ENCODE measurements around the gene TPP1. TPM values are rescaled to one million over a fixed set of nuclear protein-coding genes. Genes with fewer than 3 reads are reported as not detected.

The TPP1 gene
- polyA plus RNA-seq, 3 donors, result 218 to 359 (median 271) TPM

GRCh38 chr11:6629573-6629891 lies 10.3 kb upstream of the TPP1 start:
- no peaks in the 10 kb centered on the region for H3K9me3 ChIP-seq (replicated peaks in 1 of 2; ENCODE audit: control insufficient read depth in 1 of 2, insufficient read depth in 1 of 2, low read length in 2 of 2)
- H3K27ac ChIP-seq (ENCODE audit: low read depth in 1 of 2, low read length in 2 of 2), result no peak overlapping the region
- TF ChIP-seq, protein P1, sequence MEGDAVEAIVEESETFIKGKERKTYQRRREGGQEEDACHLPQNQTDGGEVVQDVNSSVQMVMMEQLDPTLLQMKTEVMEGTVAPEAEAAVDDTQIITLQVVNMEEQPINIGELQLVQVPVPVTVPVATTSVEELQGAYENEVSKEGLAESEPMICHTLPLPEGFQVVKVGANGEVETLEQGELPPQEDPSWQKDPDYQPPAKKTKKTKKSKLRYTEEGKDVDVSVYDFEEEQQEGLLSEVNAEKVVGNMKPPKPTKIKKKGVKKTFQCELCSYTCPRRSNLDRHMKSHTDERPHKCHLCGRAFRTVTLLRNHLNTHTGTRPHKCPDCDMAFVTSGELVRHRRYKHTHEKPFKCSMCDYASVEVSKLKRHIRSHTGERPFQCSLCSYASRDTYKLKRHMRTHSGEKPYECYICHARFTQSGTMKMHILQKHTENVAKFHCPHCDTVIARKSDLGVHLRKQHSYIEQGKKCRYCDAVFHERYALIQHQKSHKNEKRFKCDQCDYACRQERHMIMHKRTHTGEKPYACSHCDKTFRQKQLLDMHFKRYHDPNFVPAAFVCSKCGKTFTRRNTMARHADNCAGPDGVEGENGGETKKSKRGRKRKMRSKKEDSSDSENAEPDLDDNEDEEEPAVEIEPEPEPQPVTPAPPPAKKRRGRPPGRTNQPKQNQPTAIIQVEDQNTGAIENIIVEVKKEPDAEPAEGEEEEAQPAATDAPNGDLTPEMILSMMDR (IDR thresholded peaks at IDR 0.05), result no peak
- H3K4me1 Mint-ChIP-seq, result peaks cover 7% of the 10 kb centered on the region
- no peak overlapping the region for H3K9ac ChIP-seq (ENCODE audit: insufficient read depth, low read length, poor library complexity, severe bottlenecking)
- peaks cover 0 to 2% (median 0%) of the 10 kb centered on the region in 3 donors for H3K27me3 Mint-ChIP-seq (ENCODE audit: low read depth in 3 of 3)
- H3K27ac Mint-ChIP-seq, result no peak overlapping the region
- no peak overlapping the region for H3K4me2 ChIP-seq (replicated peaks; ENCODE audit: extremely low read depth, low read length, poor library complexity, severe bottlenecking)
- 97% methylated on average over 20 of the region's 24 CpGs for WGBS (ENCODE audit: insufficient coverage)
- no peak overlapping the region for H3K4me3 ChIP-seq (replicated peaks in 1 of 3; ENCODE audit: low read depth in 2 of 3, low read length in 3 of 3)
- H3K9me3 Mint-ChIP-seq, result peaks cover 0 to 9% (median 0%) of the 10 kb centered on the region in 7 donors
- intact Hi-C loops (cut with micrococcal nuclease), result no loop called here
- no peak overlapping the region for H2AFZ ChIP-seq (ENCODE audit: insufficient read depth, low read depth, low read length, poor library complexity, severe bottlenecking)
- H3K27me3 ChIP-seq (ENCODE audit: control insufficient read depth in 2 of 2, insufficient read depth in 2 of 2, low read length in 2 of 2), result no peaks in the 10 kb centered on the region
- H3K4me3 Mint-ChIP-seq, result no peak overlapping the region
- H3K79me2 ChIP-seq (ENCODE audit: insufficient read depth, low read length), result no peaks in the 10 kb centered on the region
- H4K20me1 ChIP-seq (ENCODE audit: insufficient read depth, low read length), result no peaks in the 10 kb centered on the region
- no peaks in the 10 kb centered on the region for H3K36me3 ChIP-seq (replicated peaks in 1 of 2; ENCODE audit: control insufficient read depth in 1 of 2, insufficient read depth in 2 of 2, low read length in 2 of 2)
- no peak for DNase-seq
- no peaks in the 10 kb centered on the region for H3K36me3 Mint-ChIP-seq
- peaks cover 12 to 14% of the 10 kb centered on the region in 2 donors for H3K4me1 ChIP-seq (ENCODE audit: control insufficient read depth in 1 of 2, insufficient read depth in 2 of 2, low read length in 2 of 2)

DNA sequence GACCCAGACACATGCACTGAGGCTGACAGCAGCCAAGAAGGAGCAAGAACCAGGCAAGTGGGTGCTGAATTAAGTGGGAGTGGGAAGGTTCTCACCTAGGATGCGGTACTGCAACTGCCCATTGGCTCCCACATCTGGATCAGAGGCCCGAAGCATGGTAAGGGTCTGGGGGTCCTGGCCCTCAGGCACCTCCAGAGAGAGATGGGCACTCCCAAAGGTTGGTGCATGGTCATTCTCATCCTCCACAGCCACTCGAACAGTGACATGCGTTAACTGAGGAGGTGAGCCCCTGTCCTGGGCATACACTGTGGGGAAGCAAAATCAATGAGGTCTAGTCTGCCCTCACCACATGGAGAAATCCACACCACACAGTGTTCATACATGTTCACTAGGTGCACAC lies 9.3 kb upstream of the TPP1 start:
- Histone ChIP-seq H3K9me3 (replicated peaks in 1 of 2; ENCODE audit: control insufficient read depth in 1 of 2, insufficient read depth in 1 of 2, low read length in 2 of 2) (no peaks in the 10 kb centered on the region), H3K4me1 (ENCODE audit: control insufficient read depth in 1 of 2, insufficient read depth in 2 of 2, low read length in 2 of 2) (peaks cover 6 to 9% of the 10 kb centered on the region in 2 donors), H3K4me2 (replicated peaks; ENCODE audit: extremely low read depth, low read length, poor library complexity, severe bottlenecking) (no peak overlapping the region), H2AFZ (ENCODE audit: insufficient read depth, low read depth, low read length, poor library complexity, severe bottlenecking) (no peak overlapping the region), H3K4me3 (replicated peaks in 1 of 3; ENCODE audit: low read depth in 2 of 3, low read length in 3 of 3) (no peak overlapping the region), H4K20me1 (ENCODE audit: insufficient read depth, low read length) (no peaks in the 10 kb centered on the region), H3K79me2 (ENCODE audit: insufficient read depth, low read length) (no peaks in the 10 kb centered on the region), H3K36me3 (replicated peaks in 1 of 2; ENCODE audit: control insufficient read depth in 1 of 2, insufficient read depth in 2 of 2, low read length in 2 of 2) (no peaks in the 10 kb centered on the region), H3K27ac (ENCODE audit: low read depth in 1 of 2, low read length in 2 of 2) (no peak overlapping the region), H3K27me3 (ENCODE audit: control insufficient read depth in 2 of 2, insufficient read depth in 2 of 2, low read length in 2 of 2) (no peaks in the 10 kb centered on the region), H3K9ac (ENCODE audit: insufficient read depth, low read length, poor library complexity, severe bottlenecking) (no peak overlapping the region)
- TF ChIP-seq, protein P1 (IDR thresholded peaks at IDR 0.05), result no peak
- Mint-ChIP-seq H3K27ac (no peak overlapping the region), H3K9me3 (peaks cover 0 to 9% (median 0%) of the 10 kb centered on the region in 7 donors), H3K27me3 (ENCODE audit: low read depth in 3 of 3) (peaks cover 0 to 2% (median 0%) of the 10 kb centered on the region in 3 donors), H3K4me3 (no peak overlapping the region), H3K36me3 (no peaks in the 10 kb centered on the region), H3K4me1 (peaks cover 7% of the 10 kb centered on the region)
- intact Hi-C loops (cut with micrococcal nuclease), result no loop called here
- 86% methylated on average over 2 of the region's 4 CpGs for WGBS (ENCODE audit: insufficient coverage)
- DNase-seq, result no peak
